Nephron (organoid): ENCODE measurements around the gene SH3PXD2A.

Source experiments
- H3K27ac Mint-ChIP-seq, 3 experiments: 2 replicates each; pipeline ENCODE4 v1.8.0; 2020; ENCODE audit warnings: mixed read lengths in 3 of 3, mild to moderate bottlenecking in 2 of 3, moderate library complexity in 1 of 3
- H3K27me3 Mint-ChIP-seq: 2 replicates; pipeline ENCODE4 v1.8.0; 2021; ENCODE audit warnings: low read depth, mild to moderate bottlenecking, moderate library complexity, mixed read lengths
- H3K36me3 Mint-ChIP-seq: 2 replicates; pipeline ENCODE4 v1.8.0; 2020; ENCODE audit warnings: low read depth, mixed read lengths
- H3K4me1 Mint-ChIP-seq: 2 replicates; pipeline ENCODE4 v1.8.0; 2020; ENCODE audit warnings: mixed read lengths
- H3K4me3 Mint-ChIP-seq, 3 experiments: 2 replicates each; pipeline ENCODE4 v1.8.0; 2020; ENCODE audit warnings: mild to moderate bottlenecking in 3 of 3, mixed read lengths in 3 of 3, moderate library complexity in 2 of 3
- H3K9me3 Mint-ChIP-seq: 2 replicates; pipeline ENCODE4 v1.8.0; 2020; ENCODE audit warnings: mixed read lengths
- CTCF ChIP-seq, 3 experiments: fragments of 200-600 bp; sonication (generic); IDR thresholded peaks; one replicate each; pipeline ENCODE4 v1.5.0; 2021; ENCODE audit warnings: antibody characterized with exemption in 3 of 3; ENCODE audit not compliant: unreplicated experiment in 3 of 3

Gene SH3PXD2A

GRCh38 chr10:103783681-103784080 lies 71.7 kb downstream of the SH3PXD2A start:
- peaks cover 3% of the 10 kb centered on the region for H3K36me3 Mint-ChIP-seq
- no peaks in the 10 kb centered on the region for H3K9me3 Mint-ChIP-seq
- H3K27ac Mint-ChIP-seq: no peak overlapping the region
- H3K4me1 Mint-ChIP-seq: peaks cover 75% of the 10 kb centered on the region
- no peak overlapping the region for H3K4me3 Mint-ChIP-seq
- peaks cover 5% of the 10 kb centered on the region for H3K27me3 Mint-ChIP-seq
- TF ChIP-seq CTCF (IDR thresholded peaks at IDR 0.05; ENCODE audit: unreplicated experiment in 3 of 3): no peak

GRCh38 chr10:103781329-103782061 lies 73.9 kb downstream of the SH3PXD2A start:
- Mint-ChIP-seq H3K27me3 (peaks cover 5% of the 10 kb centered on the region), H3K4me3 (no peak overlapping the region), H3K9me3 (no peaks in the 10 kb centered on the region), H3K27ac (peak overlapping the region in 1 of 3 experiments; percentile 10), H3K36me3 (peaks cover 3% of the 10 kb centered on the region), H3K4me1 (peaks cover 68% of the 10 kb centered on the region)
- no peak for TF ChIP-seq CTCF (IDR thresholded peaks at IDR 0.05; ENCODE audit: unreplicated experiment in 3 of 3)

GRCh38 chr10:103780242-103781149 lies 74.9 kb downstream of the SH3PXD2A start:
- Mint-ChIP-seq H3K9me3 (no peaks in the 10 kb centered on the region), H3K4me3 (no peak overlapping the region), H3K36me3 (peaks cover 3% of the 10 kb centered on the region), H3K27ac (peak overlapping the region in 2 of 3 experiments; percentile 1 to 85), H3K4me1 (peaks cover 71% of the 10 kb centered on the region), H3K27me3 (peaks cover 5% of the 10 kb centered on the region)
- no peak for TF ChIP-seq CTCF (IDR thresholded peaks at IDR 0.05; ENCODE audit: unreplicated experiment in 3 of 3)

- H3K4me3 Mint-ChIP-seq: no peak overlapping the region
- H3K27me3 Mint-ChIP-seq: peaks cover 5% of the 10 kb centered on the region
- H3K27ac Mint-ChIP-seq: peak overlapping the region in 1 of 3 experiments; percentile 85
Observed at GRCh38 chr10:103778358-103779139, 76.8 kb downstream of the SH3PXD2A start.

More at GRCh38 chr10:103778358-103779139, 76.8 kb downstream of the SH3PXD2A start:
- Mint-ChIP-seq H3K9me3 (peaks cover 9% of the 10 kb centered on the region), H3K36me3 (peaks cover 6% of the 10 kb centered on the region), H3K4me1 (peaks cover 62% of the 10 kb centered on the region)
- TF ChIP-seq CTCF (IDR thresholded peaks at IDR 0.05; ENCODE audit: unreplicated experiment in 3 of 3): no peak
